Measurements from ENCODE around the gene SRP68.
"Not testable (repeated sequence)": the region's sequence is repeated elsewhere in the genome, so short reads cannot be mapped to it uniquely, and the experiment has no call there.

The SRP68 gene

DNA sequence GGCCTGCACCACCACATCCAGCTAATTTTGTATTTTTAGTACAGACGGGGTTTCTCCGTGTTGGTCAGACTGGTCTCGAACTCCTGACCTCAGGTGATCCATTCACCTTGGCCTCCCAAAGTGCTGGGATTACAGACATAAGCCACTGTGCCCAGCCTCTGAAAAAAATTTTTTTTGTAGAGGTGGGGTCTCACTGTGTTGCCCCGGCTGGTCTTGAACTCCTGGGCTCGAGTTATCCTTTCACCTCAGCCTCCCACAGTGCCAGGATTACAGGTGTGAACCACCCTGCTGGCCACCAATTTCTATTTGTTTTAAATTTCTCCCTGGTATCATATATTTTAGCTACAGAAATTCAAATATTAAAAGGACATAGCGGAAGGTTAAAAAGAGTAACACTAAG is 14.1 kb downstream of the SRP68 start:
- not testable (repeated sequence) for H3K4me3 ChIP-seq (ENCODE audit: insufficient read depth, low read depth, low read length, poor library complexity, severe bottlenecking); H3K4me1 ChIP-seq (ENCODE audit: control insufficient read depth, insufficient read depth, low read length, poor library complexity, severe bottlenecking); DNase-seq; H3K27me3 ChIP-seq (replicated peaks; ENCODE audit: control insufficient read depth, insufficient read depth, low read length, poor library complexity, severe bottlenecking); H3K9me3 ChIP-seq (ENCODE audit: control insufficient read depth, low read length); H3K27ac ChIP-seq (ENCODE audit: insufficient read depth, low read length, poor library complexity, severe bottlenecking)
- peaks cover 79% of the 10 kb centered on the region for H3K36me3 ChIP-seq (ENCODE audit: control insufficient read depth, insufficient read depth, low read length)

DNA sequence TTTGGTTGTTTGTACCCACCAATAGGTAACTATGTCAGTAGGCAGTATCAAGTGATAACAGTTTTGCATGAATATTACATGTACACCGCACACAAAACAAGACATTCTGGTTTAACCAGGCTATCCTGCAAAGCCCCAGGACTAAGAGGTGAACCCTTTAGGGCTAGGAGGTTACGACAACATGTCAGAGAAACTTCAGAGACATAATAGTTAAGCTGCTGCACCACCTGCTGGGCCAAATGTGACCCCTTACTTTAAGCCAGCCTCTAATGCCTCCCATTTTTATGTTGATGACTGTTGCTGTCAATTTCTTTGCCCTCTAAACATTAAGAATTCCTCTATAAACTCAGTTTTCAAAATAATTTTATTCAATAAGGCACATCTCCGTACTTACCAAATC is 15.4 kb downstream of the SRP68 start:
- Histone ChIP-seq H3K9me3 (ENCODE audit: control insufficient read depth, low read length) (no peaks in the 10 kb centered on the region), H3K27ac (ENCODE audit: insufficient read depth, low read length, poor library complexity, severe bottlenecking) (no peak overlapping the region), H3K4me1 (ENCODE audit: control insufficient read depth, insufficient read depth, low read length, poor library complexity, severe bottlenecking) (no peaks in the 10 kb centered on the region), H3K27me3 (replicated peaks; ENCODE audit: control insufficient read depth, insufficient read depth, low read length, poor library complexity, severe bottlenecking) (no peaks in the 10 kb centered on the region), H3K4me3 (ENCODE audit: insufficient read depth, low read depth, low read length, poor library complexity, severe bottlenecking) (no peak overlapping the region), H3K36me3 (ENCODE audit: control insufficient read depth, insufficient read depth, low read length) (peaks cover 80% of the 10 kb centered on the region)
- no peak for DNase-seq

DNA sequence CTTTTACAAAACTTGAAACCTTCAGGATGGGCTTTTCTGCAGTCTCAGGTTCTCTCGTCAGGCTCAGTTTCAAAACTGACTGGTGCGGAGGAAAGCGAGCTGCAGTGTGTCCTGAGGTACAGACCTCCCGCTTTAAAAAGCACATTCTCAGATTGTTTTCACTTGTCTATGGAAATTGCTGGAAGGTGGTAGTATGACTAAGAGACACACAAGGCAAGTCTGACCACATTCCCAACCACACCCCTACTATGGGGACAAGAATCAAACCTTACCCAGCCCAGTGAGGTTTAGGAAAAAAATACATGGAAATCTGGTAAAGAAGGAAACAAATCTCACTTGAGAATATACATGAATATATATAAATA is 18.2 kb downstream of the SRP68 start:
- no peak for DNase-seq
- H3K9me3 ChIP-seq (ENCODE audit: control insufficient read depth, low read length): no peaks in the 10 kb centered on the region
- H3K4me1 ChIP-seq (ENCODE audit: control insufficient read depth, insufficient read depth, low read length, poor library complexity, severe bottlenecking): no peaks in the 10 kb centered on the region
- H3K36me3 ChIP-seq (ENCODE audit: control insufficient read depth, insufficient read depth, low read length): peaks cover 78% of the 10 kb centered on the region
- no peaks in the 10 kb centered on the region for H3K27me3 ChIP-seq (replicated peaks; ENCODE audit: control insufficient read depth, insufficient read depth, low read length, poor library complexity, severe bottlenecking)
- no peak overlapping the region for H3K27ac ChIP-seq (ENCODE audit: insufficient read depth, low read length, poor library complexity, severe bottlenecking)
- no peak overlapping the region for H3K4me3 ChIP-seq (ENCODE audit: insufficient read depth, low read depth, low read length, poor library complexity, severe bottlenecking)

- no peaks in the 10 kb centered on the region for H3K4me1 ChIP-seq (ENCODE audit: control insufficient read depth, insufficient read depth, low read length, poor library complexity, severe bottlenecking)
- H3K4me3 ChIP-seq (ENCODE audit: insufficient read depth, low read depth, low read length, poor library complexity, severe bottlenecking): no peak overlapping the region
- H3K27ac ChIP-seq (ENCODE audit: insufficient read depth, low read length, poor library complexity, severe bottlenecking): no peak overlapping the region
- H3K27me3 ChIP-seq (replicated peaks; ENCODE audit: control insufficient read depth, insufficient read depth, low read length, poor library complexity, severe bottlenecking): no peaks in the 10 kb centered on the region
- peaks cover 78% of the 10 kb centered on the region for H3K36me3 ChIP-seq (ENCODE audit: control insufficient read depth, insufficient read depth, low read length)
- H3K9me3 ChIP-seq (ENCODE audit: control insufficient read depth, low read length): no peaks in the 10 kb centered on the region
- DNase-seq: no peak
Observed at GRCh38 chr17:76053246-76054111, 18.8 kb downstream of the SRP68 start.

DNA sequence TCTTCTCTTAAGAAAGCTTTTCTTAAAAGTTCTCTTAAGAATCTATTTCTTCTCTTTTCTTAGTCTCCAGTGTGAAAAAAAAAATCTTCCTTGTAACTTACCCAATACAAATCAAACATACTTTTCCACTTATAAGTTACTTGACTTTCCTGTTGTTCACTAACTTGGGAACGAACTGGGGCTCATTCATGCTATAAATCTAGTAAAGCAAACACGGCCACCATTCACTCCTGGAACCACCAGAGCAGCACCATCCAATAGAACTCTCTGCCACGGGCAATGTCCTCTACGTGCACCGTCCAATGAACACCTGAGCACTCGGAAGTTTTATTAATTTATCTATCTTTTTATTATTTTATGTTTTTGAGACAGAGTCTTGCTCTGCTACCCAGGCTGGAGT is 20.8 kb downstream of the SRP68 start:
- H3K36me3 ChIP-seq (ENCODE audit: control insufficient read depth, insufficient read depth, low read length): peaks cover 74% of the 10 kb centered on the region

DNA sequence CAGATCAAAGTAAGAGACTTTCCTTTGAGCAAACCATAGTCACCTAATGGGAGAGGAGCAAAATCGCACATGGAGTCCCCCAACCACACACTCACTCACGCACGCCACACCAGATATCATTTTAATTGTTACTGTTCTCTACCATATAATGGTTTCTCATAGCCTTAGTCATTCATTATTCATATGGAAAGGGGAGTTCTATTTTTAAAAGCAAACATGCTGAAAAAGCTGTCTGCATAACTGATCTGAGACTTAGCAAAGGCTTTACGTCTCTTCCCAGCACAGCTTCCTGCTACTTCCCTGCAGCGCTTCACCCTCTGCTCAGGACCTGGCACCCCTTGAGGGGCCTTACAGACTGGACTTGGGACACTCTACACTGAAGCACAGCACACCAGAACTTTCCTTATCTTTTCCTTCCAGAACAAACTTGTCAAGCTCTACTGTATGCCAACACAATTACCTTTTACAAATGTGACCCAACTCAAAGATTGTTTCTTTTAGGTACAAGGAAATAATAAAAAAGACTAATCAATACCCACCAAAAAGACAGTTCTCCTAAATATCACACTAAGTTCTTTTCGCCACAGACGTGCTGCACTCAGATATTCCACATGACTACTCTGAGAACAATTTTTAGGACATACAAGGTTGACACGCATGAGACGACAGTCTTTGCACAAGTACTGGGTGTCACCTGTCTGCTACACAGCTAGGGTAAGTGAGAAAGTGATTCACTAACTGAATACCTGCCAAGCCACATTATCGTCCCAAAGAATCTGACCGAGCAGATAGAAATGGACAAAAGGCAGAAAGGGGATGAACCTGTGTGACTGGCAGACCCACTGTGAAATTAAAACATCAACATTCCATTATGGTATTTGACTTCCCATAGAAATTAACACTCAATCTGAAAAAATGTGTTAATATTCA is 21.5 kb downstream of the SRP68 start:
- H3K36me3 ChIP-seq (ENCODE audit: control insufficient read depth, insufficient read depth, low read length): peaks cover 73% of the 10 kb centered on the region
- H3K4me3 ChIP-seq (ENCODE audit: insufficient read depth, low read depth, low read length, poor library complexity, severe bottlenecking): no peak overlapping the region
- no peaks in the 10 kb centered on the region for H3K27me3 ChIP-seq (replicated peaks; ENCODE audit: control insufficient read depth, insufficient read depth, low read length, poor library complexity, severe bottlenecking)
- H3K27ac ChIP-seq (ENCODE audit: insufficient read depth, low read length, poor library complexity, severe bottlenecking): no peak overlapping the region
- no peaks in the 10 kb centered on the region for H3K4me1 ChIP-seq (ENCODE audit: control insufficient read depth, insufficient read depth, low read length, poor library complexity, severe bottlenecking)
- no peaks in the 10 kb centered on the region for H3K9me3 ChIP-seq (ENCODE audit: control insufficient read depth, low read length)
- DNase-seq: no peak

More for the DNA sequence above, 20.8 kb downstream of the SRP68 start:
- Histone ChIP-seq H3K27ac (ENCODE audit: insufficient read depth, low read length, poor library complexity, severe bottlenecking) (no peak overlapping the region), H3K4me1 (ENCODE audit: control insufficient read depth, insufficient read depth, low read length, poor library complexity, severe bottlenecking) (no peaks in the 10 kb centered on the region), H3K27me3 (replicated peaks; ENCODE audit: control insufficient read depth, insufficient read depth, low read length, poor library complexity, severe bottlenecking) (no peaks in the 10 kb centered on the region), H3K9me3 (ENCODE audit: control insufficient read depth, low read length) (no peaks in the 10 kb centered on the region), H3K4me3 (ENCODE audit: insufficient read depth, low read depth, low read length, poor library complexity, severe bottlenecking) (no peak overlapping the region)
- DNase-seq: no peak

DNA sequence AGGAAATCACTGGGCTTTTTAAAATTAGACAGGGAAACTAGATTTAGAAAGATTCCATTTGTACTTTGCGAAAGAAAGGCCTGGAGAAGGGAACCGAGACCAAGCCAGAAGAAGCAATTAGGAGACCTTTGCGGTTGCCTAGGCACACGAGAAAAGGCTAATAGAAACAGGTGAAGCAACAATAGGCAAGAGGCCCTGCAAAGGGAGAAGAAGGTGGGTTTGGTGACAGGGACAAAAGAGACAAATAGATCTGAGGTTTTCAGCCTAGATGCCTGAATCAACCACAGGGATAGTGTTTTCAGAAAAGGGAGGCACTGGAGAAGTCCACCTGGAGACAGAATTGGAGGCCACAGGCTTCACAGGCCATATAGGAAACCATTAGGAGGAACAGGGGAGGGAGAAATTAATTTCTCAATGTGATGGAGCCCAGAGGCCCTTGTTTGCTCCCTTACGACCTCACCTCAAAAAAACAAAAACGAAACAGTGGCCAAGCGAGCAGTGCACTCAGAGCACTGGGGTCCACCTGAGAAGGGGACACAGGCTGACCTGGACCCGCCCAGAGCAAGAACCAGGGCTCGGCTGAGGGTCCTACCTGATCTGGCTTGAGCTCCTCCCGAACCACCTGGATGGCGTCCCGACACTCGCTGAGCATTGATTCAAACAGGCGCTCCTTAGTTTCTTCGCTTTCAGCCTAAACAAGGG is 22.3 kb downstream of the SRP68 start:
- no peaks in the 10 kb centered on the region for H3K4me1 ChIP-seq (ENCODE audit: control insufficient read depth, insufficient read depth, low read length, poor library complexity, severe bottlenecking)
- H3K36me3 ChIP-seq (ENCODE audit: control insufficient read depth, insufficient read depth, low read length): peaks cover 74% of the 10 kb centered on the region
- peak overlapping the region; percentile 7 for H3K27ac ChIP-seq (ENCODE audit: insufficient read depth, low read length, poor library complexity, severe bottlenecking)
- no peak overlapping the region for H3K4me3 ChIP-seq (ENCODE audit: insufficient read depth, low read depth, low read length, poor library complexity, severe bottlenecking)
- no peaks in the 10 kb centered on the region for H3K27me3 ChIP-seq (replicated peaks; ENCODE audit: control insufficient read depth, insufficient read depth, low read length, poor library complexity, severe bottlenecking)
- H3K9me3 ChIP-seq (ENCODE audit: control insufficient read depth, low read length): no peaks in the 10 kb centered on the region
- DNase-seq: no peak

- H3K9me3 ChIP-seq (ENCODE audit: control insufficient read depth, low read length): no peaks in the 10 kb centered on the region
- no peaks in the 10 kb centered on the region for H3K27me3 ChIP-seq (replicated peaks; ENCODE audit: control insufficient read depth, insufficient read depth, low read length, poor library complexity, severe bottlenecking)
- H3K36me3 ChIP-seq (ENCODE audit: control insufficient read depth, insufficient read depth, low read length): peaks cover 80% of the 10 kb centered on the region
- H3K4me1 ChIP-seq (ENCODE audit: control insufficient read depth, insufficient read depth, low read length, poor library complexity, severe bottlenecking): no peaks in the 10 kb centered on the region
- no peak for DNase-seq
- no peak overlapping the region for H3K27ac ChIP-seq (ENCODE audit: insufficient read depth, low read length, poor library complexity, severe bottlenecking)
- no peak overlapping the region for H3K4me3 ChIP-seq (ENCODE audit: insufficient read depth, low read depth, low read length, poor library complexity, severe bottlenecking)
Observed at GRCh38 chr17:76049239-76049638, 23.1 kb downstream of the SRP68 start.

- no peak overlapping the region for H3K27ac ChIP-seq (ENCODE audit: insufficient read depth, low read length, poor library complexity, severe bottlenecking)
Observed at GRCh38 chr17:76048711-76049110, 23.6 kb downstream of the SRP68 start.

More at GRCh38 chr17:76048711-76049110, 23.6 kb downstream of the SRP68 start:
- no peak overlapping the region for H3K4me3 ChIP-seq (ENCODE audit: insufficient read depth, low read depth, low read length, poor library complexity, severe bottlenecking)
- no peaks in the 10 kb centered on the region for H3K27me3 ChIP-seq (replicated peaks; ENCODE audit: control insufficient read depth, insufficient read depth, low read length, poor library complexity, severe bottlenecking)
- DNase-seq: no peak
- no peaks in the 10 kb centered on the region for H3K9me3 ChIP-seq (ENCODE audit: control insufficient read depth, low read length)
- H3K36me3 ChIP-seq (ENCODE audit: control insufficient read depth, insufficient read depth, low read length): peaks cover 81% of the 10 kb centered on the region
- no peaks in the 10 kb centered on the region for H3K4me1 ChIP-seq (ENCODE audit: control insufficient read depth, insufficient read depth, low read length, poor library complexity, severe bottlenecking)

Data from effector memory CD4-positive, alpha-beta T cell (primary cell).